SK-MEL-5 (cell line): ENCODE data around the gene RUBCNL. TPM values are rescaled to one million over a fixed set of nuclear protein-coding genes. Genes with fewer than 3 reads are reported as not detected.

Experiments
- DNase-seq: peaks from one replicate; pipeline ENCODE4 v3.0.0-alpha.2; 2016; ENCODE audit warnings: low read depth, low spot score
- in situ Hi-C: cut with HindIII; loops from 2 replicates; pipeline ENCODE4 v1.10.0; 2016; ENCODE audit warnings: low sequenced_read_pairs, high pct_unique_total_duplicates, low pct_unique_long_range_greater_than_20kb
- total RNA-seq: library from RNA; depleted of rRNA; stranded (reverse); fragments of >200 nt; shearing (Covaris generic); gene quantifications from 2 replicates; pipeline ENCODE4 v1.2.3, GENCODE V29; 2014

The RUBCNL gene
- total RNA-seq, 1 experiment from 2014 or later: 17.7 TPM

DNA sequence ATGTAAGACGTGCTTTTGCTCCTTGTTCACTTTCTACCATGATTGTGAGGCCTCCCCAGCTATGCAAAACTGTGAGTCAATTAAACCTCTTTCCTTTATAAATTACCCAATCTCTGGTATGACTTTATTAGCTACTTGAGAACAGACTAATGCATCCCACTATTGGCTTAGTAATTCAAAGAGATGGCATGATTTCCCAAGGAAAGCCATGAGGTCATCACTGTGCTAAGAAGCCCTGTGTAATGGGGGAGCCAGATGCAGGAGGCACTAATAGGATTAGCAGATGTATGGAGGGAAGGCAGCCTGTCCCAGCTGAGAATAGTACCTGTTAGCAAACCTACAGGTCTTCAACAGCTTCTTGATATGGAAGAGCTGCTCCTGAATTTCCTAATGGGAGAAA is 38.1 kb downstream of the RUBCNL start:
- no peak for DNase-seq
- in situ Hi-C loops: no loop called here

GRCh38 chr13:46347277-46347676 is 39.8 kb downstream of the RUBCNL start:
- no peak for DNase-seq
- in situ Hi-C loops: no loop called here

DNA sequence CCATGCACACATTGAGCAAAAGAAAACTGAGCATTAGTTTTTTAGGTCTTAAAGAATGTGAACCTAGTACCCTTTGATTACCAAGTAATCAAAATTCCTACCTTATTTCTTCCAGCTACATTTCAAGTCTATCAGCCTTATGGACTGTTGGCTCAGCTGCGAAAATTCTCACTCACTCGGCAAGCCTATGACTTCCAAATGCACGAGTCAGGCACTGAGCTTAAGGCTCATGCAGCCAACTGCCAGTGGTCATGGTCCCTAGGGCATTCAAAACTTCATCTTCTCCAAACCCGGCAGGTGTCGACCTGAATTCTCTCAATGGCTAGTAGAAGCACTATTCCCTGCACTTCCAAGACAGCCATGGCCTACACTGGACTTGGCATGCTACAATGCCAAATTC is 41.2 kb downstream of the RUBCNL start:
- no peak for DNase-seq
- in situ Hi-C loops: no loop called here

DNA sequence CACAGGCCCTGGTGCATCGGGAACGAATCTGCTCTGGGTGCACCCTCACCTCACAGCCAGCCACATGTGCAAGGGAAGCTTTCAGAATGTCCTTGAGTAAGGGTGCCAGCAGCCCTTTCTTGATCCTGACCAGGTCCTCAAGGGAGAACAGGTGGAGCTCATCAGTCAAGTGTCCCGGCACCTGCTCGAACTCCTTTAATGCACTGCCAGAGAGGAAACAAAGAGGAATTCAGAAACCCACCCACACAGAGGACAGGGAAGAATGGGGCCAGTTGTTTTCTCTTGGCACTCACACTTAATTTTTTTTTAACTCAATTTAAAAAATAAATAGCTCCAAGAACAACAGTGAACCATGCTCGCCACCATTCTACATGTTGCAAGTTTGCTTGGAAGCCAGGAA is 41.7 kb downstream of the RUBCNL start:
- DNase-seq: peak; percentile 62
- in situ Hi-C loops: no loop called here

DNA sequence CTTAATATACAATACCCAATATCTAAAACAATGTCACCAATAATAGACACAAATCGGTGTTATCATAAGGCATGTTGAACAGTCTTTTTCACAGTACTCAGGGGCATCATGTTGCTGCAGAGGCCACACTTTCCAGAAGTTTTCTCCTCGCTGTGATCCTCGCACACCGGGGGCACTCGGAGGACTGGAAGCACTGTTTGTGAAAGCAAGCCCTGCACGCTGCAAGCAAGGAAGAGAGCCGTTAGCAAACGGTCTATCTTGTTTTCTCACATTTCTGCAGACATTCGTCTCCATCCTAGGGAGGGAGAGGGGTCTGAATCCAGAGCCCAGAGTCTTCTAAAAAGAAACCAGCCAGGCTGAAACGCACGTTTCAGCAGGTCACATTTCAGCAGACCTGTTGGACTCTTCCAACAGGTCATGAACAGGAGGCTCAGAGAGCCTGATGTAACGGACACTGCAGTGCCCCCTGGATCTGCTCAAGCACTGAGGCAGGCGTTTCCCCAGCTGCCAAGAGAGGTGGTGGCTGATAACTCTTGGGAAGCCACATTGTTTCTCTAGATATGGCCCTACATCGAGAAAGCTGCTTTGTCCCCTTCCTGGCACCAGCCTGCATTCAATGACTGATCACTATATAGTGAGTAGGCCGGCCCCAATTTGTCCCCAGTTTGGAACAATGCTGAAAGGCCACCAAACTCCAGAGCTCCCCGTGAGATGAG is 43.6 kb downstream of the RUBCNL start:
- in situ Hi-C loops: no loop called here
- DNase-seq: no peak

- in situ Hi-C loops: no loop called here
- DNase-seq: no peak
Observed at GRCh38 chr13:46342538-46342937, 44.5 kb downstream of the RUBCNL start.

- no peak for DNase-seq
- in situ Hi-C loops: no loop called here
Observed at GRCh38 chr13:46341112-46341711, 45.8 kb downstream of the RUBCNL start.

- DNase-seq: no peak
- in situ Hi-C loops: no loop called here
Observed at GRCh38 chr13:46340631-46341111, 46.4 kb downstream of the RUBCNL start.

DNA sequence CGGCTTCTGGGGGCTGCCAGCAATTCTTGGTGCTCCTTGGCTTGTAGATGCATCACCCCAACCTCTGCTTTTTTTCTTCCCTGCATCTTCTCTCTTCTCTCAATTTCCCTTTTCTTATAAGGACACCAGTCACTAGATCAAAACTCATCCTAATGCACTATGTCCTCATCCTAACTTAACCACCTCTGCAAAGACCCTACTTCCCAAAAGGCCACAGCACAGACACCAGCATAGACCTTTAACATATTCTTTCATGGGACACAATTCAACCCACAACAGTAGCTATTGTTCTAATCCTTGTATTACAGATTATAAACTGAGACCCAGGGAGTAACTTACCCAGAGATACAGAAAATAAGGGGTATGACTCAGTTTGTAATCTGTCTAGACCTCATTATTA is 47.0 kb downstream of the RUBCNL start:
- no peak for DNase-seq
- in situ Hi-C loops: no loop called here

DNA sequence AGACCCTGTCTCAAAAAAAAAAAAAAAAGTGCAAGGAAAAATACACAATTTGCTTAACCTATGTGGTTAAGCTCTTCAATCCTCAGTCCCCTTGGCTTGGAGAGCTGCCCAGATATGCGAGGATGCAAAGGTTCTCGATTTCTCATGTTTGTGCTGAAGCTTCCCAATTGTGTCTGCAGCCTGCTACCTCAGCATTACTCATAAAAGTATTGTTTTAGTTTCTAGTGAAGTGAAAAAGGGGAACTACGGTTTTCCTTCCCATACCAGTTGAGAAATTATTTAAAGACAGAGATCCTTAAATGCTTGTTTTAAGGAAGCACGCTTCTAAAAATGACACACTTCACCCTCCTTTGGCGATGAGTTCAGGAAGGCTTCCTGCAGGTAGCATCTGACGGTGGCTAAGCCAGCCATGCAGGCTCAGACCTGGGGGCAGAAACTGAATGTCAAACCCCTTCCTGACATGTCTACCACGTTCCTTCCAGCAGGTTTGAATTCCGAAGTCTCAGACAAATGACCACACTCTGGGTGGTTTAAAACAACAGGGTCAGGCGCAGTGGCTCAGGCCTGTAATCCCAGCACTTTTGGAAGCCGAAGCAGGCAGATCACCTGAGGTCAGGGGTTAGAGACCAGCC is 47.9 kb downstream of the RUBCNL start:
- in situ Hi-C loops: no loop called here
- no peak for DNase-seq

DNA sequence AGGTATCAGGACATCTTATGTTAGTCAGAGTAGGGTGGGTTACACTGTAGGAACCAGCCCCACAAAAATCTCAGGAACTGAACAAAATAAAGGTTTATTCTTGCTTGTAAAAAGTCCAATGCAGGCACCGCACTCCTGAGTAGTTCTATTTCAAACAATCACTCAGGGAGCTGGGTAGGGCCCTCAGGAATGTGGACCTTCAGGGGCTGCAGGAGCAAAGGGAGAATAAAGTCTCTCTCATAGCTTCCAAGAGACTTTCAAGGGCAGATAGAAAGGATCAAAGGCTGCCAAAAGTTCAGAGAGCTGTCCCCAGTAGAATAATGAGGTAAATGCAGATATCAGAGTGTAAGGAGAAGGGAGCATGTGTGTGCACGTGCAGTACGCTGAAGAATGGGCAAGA is 49.4 kb downstream of the RUBCNL start:
- in situ Hi-C loops: no loop called here

DNA sequence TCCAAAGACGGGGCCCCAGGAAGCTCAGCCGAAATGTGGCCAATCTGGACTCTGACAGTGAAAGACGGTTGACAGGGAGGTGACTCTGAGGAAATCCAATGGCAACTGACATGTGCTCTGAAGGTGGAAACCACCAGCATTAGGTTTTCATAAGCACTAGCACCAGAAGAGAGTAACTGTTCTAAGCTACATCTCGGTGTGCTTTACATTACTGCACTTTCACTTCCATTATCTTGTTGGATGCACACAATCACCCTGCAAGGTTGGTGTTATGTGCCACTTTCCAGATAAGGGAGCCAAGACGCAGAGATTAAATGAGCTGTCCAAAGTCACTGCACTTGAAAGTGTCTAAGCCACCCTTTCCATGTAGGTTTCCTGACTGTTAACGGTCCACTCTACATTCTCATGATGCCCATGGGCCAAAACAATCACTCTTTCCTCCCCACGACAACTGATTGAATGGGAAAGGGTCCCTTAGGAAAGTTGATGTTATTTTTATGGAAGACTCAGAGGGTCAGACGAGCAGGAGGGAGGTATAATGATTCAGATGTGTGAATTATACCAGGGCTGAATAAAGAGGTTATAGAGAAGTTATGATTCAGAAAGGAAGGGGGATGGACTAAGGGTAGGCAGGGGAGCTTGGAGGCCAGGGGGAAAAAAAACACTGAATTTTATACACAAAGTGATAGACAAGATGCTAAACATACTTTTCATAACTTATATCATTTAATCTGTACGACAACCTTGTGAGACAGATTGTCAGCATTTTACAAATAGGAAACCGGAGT is 52.8 kb downstream of the RUBCNL start:
- in situ Hi-C loops: no loop called here
- DNase-seq: no peak

More for the DNA sequence above, 49.4 kb downstream of the RUBCNL start:
- no peak for DNase-seq

GRCh38 chr13:46332772-46333171 is 54.3 kb downstream of the RUBCNL start:
- in situ Hi-C loops: no loop called here
- DNase-seq: no peak

DNA sequence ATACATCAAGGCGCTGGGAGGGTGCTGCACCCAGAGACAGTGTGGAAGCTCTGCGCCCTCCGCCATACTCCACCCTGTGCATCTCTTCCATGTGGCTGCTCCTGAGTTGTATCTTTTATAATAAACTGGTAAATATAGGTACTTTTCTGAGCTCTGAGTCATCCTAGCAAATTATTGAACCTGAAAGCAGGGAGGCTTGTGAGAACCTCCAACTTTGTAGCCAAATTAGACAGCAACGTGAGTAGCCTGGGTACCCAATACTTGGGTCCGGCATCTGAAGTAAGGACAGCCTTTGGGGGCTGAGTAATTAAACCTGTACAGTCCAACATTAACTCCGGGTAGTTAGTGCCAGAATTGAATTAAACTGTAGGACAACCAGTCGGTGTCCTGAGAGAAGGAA is 57.4 kb downstream of the RUBCNL start:
- in situ Hi-C loops: no loop called here
- DNase-seq: no peak

DNA sequence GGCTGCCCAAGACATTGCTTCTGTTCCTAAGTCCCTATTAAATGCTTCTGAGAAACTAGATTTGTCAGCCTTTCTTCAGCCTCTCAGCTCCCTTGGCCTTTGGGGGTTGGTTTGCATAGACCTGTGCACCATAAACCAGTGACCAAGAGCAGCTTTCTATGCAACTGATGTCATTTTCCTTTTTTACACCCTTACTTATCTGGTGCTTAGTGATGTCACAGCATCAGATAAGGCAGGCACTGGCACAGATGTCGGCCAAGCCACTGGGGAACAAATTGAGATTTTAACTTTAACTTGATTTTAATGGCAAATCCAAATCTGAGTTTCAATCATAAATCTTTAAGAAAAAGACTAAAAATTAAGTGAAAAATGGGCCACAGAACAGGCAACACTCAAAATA is 59.8 kb downstream of the RUBCNL start:
- in situ Hi-C loops: no loop called here
- no peak for DNase-seq

- in situ Hi-C loops: no loop called here
- no peak for DNase-seq
Observed at GRCh38 chr13:46324976-46325375, 62.1 kb downstream of the RUBCNL start.

- peak; percentile 82 for DNase-seq
- in situ Hi-C loops: no loop called here
Observed at GRCh38 chr13:46321494-46322225, 65.4 kb downstream of the RUBCNL start.

DNA sequence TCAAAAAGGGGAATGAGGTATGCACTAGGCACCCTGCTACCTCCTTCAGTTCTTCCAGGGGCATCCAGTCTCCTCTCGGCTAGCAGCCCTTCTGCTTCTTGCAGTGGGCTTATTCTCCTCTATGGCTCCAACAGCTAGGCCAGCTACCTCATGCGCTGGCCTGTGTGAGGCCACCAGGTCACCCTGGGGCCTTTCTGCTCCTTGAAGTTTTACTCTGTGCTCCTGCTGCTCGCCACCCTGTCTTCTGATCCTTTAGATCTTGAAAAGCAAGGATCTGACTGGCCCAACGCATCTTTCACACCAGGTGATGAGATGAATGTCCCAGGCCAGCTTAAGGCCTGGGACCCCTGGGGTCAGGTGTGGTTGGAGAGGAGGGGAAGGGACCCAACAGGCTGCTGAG is 66.2 kb downstream of the RUBCNL start:
- DNase-seq: no peak
- in situ Hi-C loops: no loop called here
